Spleen (tissue), 7 donors: ENCODE results near the gene LRP2BP.

Experiments used
- CTCF ChIP-seq, 11 experiments: fragments of 200-600 bp in 7 of 11; fragments of 450-650 bp in 4 of 11; sonication (generic) in 4 of 11; IDR thresholded peaks in 8 of 11; conservative IDR thresholded peaks in 3 of 11; 1 replicate in 7 of 11; 2 replicates in 4 of 11; pipeline versions ENCODE4 v1.4.0 to v1.8.0; 2016 to 2021; ENCODE audit warnings: antibody characterized with exemption in 11 of 11, inconsistent platforms in 4 of 11, mild to moderate bottlenecking in 1 of 11
- POLR2A ChIP-seq, 3 donors: fragments of 450-650 bp; IDR thresholded peaks; one replicate each; pipeline ENCODE4 v1.5.1; 2017; ENCODE audit warnings: antibody characterized with exemption in 3 of 3, mild to moderate bottlenecking in 1 of 3
- POLR2AphosphoS5 ChIP-seq, 3 donors: sonication (generic); formaldehyde crosslinking; IDR thresholded peaks; one replicate each; pipeline ENCODE4 v1.5.1; 2017; ENCODE audit warnings: antibody characterized with exemption in 3 of 3
- donor health status: DM: no; HTN: no; CAD: no; lungs with moderate emphysema.
- donor health status: DM: no; HTN: no; CAD: no.
- donor health status: DM: no; HTN: no; CAD: no.

GRCh38 chr4:185426960-185427688, 31.4 kb upstream of the LRP2BP start:
- TF ChIP-seq CTCF (IDR thresholded peaks at IDR 0.05 in 8 of 11, conservative IDR thresholded peaks at IDR 0.05 in 3 of 11) (no peak), POLR2A (IDR thresholded peaks at IDR 0.05) (no peak), POLR2AphosphoS5 (IDR thresholded peaks at IDR 0.05) (no peak)
